Activated CD8-positive, alpha-beta T cell treated with anti-CD3 and anti-CD28 coated beads for 36 hours (primary cell): ENCODE data around the gene CA7. TPM values are rescaled to one million over a fixed set of nuclear protein-coding genes. Genes with fewer than 3 reads are reported as not detected.

ENCODE experiments used
- ATAC-seq: fragments of 200-7000 bp; cut with Tn5 transposase; one replicate; pipeline ENCODE4 v1.10.0; 2021; ENCODE audit warnings: mild to moderate bottlenecking, moderate library complexity
- CTCF ChIA-PET: fragments of 350-600 bp; sonication (Branson Sonifier 250); formaldehyde crosslinking; loops from one replicate; lab custom pipeline; 2021; ENCODE audit warnings: antibody characterized with exemption; lab: Charles Lee
- POLR2A ChIA-PET: fragments of 350-600 bp; sonication (Branson Sonifier 250); formaldehyde crosslinking; loops from one replicate; lab custom pipeline; 2021; ENCODE audit warnings: antibody characterized with exemption; lab: Charles Lee
- DNase-seq: peaks from one replicate; pipeline ENCODE4 v3.0.0-alpha.2; 2020
- H3K27ac Mint-ChIP-seq: one replicate; pipeline ENCODE4 v1.8.0; 2021; ENCODE audit warnings: mild to moderate bottlenecking, mixed read lengths
- H3K27me3 Mint-ChIP-seq: one replicate; pipeline ENCODE4 v1.8.0; 2021; ENCODE audit warnings: mixed read lengths
- H3K36me3 Mint-ChIP-seq: one replicate; pipeline ENCODE4 v1.8.0; 2021; ENCODE audit warnings: low read depth, mixed read lengths
- H3K4me1 Mint-ChIP-seq: one replicate; pipeline ENCODE4 v1.8.0; 2021; ENCODE audit warnings: low read depth, mixed read lengths
- H3K4me3 Mint-ChIP-seq: one replicate; pipeline ENCODE4 v1.8.0; 2021; ENCODE audit warnings: mild to moderate bottlenecking, moderate library complexity, mixed read lengths
- H3K9me3 Mint-ChIP-seq: one replicate; pipeline ENCODE4 v1.8.0; 2021; ENCODE audit warnings: mixed read lengths
- CTCF ChIP-seq: fragments of 200-600 bp; IDR thresholded peaks from one replicate; pipeline ENCODE4 v1.8.0; 2022; ENCODE audit warnings: antibody characterized with exemption, mild to moderate bottlenecking
- intact Hi-C: fragments of 100-400 bp; cut with micrococcal nuclease; formaldehyde crosslinking; loops from one replicate; pipeline ENCODE4 v1.10.0; 2022
- total RNA-seq, 2 experiments: library from RNA; stranded (reverse); gene quantifications; one replicate each; pipeline ENCODE4 v1.2.3, GENCODE V29; 2021

CA7 gene
- total RNA-seq, 2 experiments from 2014 or later, result 0.27 TPM; not detected in 1

- intact Hi-C loops, result no loop called here
- ATAC-seq (no peak), DNase-seq (no peak)
- Mint-ChIP-seq H3K27me3 (no peaks in the 10 kb centered on the region), H3K9me3 (no peaks in the 10 kb centered on the region), H3K4me3 (no peak overlapping the region), H3K36me3 (peaks cover 29% of the 10 kb centered on the region), H3K27ac (no peak overlapping the region), H3K4me1 (peaks cover 18% of the 10 kb centered on the region)
- CTCF ChIA-PET, result interaction anchor here (1.2 to 2.1 kb wide), 4 partner anchors 10 to 61 kb away, joined by 3 to 8 read pairs (median 6); partner anchors contain the start of gene NAE1
- no peak for TF ChIP-seq CTCF
- POLR2A ChIA-PET, result interaction anchor here (1.7 to 3.1 kb wide), 2 partner anchors 11 to 122 kb away, joined by 3 to 14 read pairs; partner anchors contain the start of gene PDP2
Observed at GRCh38 chr16:66891797-66892196, 47.6 kb downstream of the CA7 start.

- CTCF ChIA-PET, result interaction anchor here (1.2 to 4.3 kb wide), 7 partner anchors 10 to 261 kb away, joined by 3 to 54 read pairs (median 5); partner anchors contain the start of genes NAE1, PDP2 and RRAD
- Mint-ChIP-seq H3K27ac (no peak overlapping the region), H3K36me3 (peaks cover 18% of the 10 kb centered on the region), H3K27me3 (no peaks in the 10 kb centered on the region), H3K4me3 (no peak overlapping the region), H3K9me3 (no peaks in the 10 kb centered on the region), H3K4me1 (peaks cover 3% of the 10 kb centered on the region)
- POLR2A ChIA-PET, result interaction anchor here (1.4 to 6.3 kb wide), 2 partner anchors 13 to 40 kb away, joined by 3 to 28 read pairs; partner anchors contain the start of genes CIAO2B and PDP2
- intact Hi-C loops, result no loop called here
- ATAC-seq (no peak), DNase-seq (no peak)
- TF ChIP-seq CTCF, result no peak
Observed at GRCh38 chr16:66894055-66894454, 49.8 kb downstream of the CA7 start.

GRCh38 chr16:66894948-66895688 is 50.9 kb downstream of the CA7 start:
- Mint-ChIP-seq H3K4me1 (peaks cover 3% of the 10 kb centered on the region), H3K9me3 (no peaks in the 10 kb centered on the region), H3K27me3 (no peaks in the 10 kb centered on the region), H3K27ac (no peak overlapping the region), H3K36me3 (peaks cover 16% of the 10 kb centered on the region), H3K4me3 (no peak overlapping the region)
- peak; percentile 61 for TF ChIP-seq CTCF
- DNase-seq (peak; percentile 77), ATAC-seq (peak; percentile 92)
- intact Hi-C loops, result no loop called here
- ChIA-PET CTCF (interaction anchor here (0.5 to 4.3 kb wide), 27 partner anchors 9 to 260 kb away, joined by 3 to 54 read pairs (median 4); partner anchors contain the start of genes CDH16, CES3, CIAO2B and NAE1), POLR2A (interaction anchor here (0.8 to 6.3 kb wide), 7 partner anchors 9 to 81 kb away, joined by 3 to 28 read pairs (median 3); partner anchors contain the start of genes CIAO2B and PDP2)

GRCh38 chr16:66895689-66895979 is 51.4 kb downstream of the CA7 start:
- Mint-ChIP-seq H3K36me3 (peaks cover 16% of the 10 kb centered on the region), H3K27me3 (no peaks in the 10 kb centered on the region), H3K27ac (no peak overlapping the region), H3K4me3 (no peak overlapping the region), H3K9me3 (no peaks in the 10 kb centered on the region), H3K4me1 (peaks cover 3% of the 10 kb centered on the region)
- TF ChIP-seq CTCF, result no peak
- ATAC-seq (no peak), DNase-seq (no peak)
- CTCF ChIA-PET, result interaction anchor here (0.5 to 4.3 kb wide), 23 partner anchors 8 to 260 kb away, joined by 3 to 54 read pairs (median 4); partner anchors contain the start of genes CDH16, CES3, CIAO2B and NAE1
- POLR2A ChIA-PET, result interaction anchor here (1.0 to 6.3 kb wide), 5 partner anchors 14 to 80 kb away, joined by 3 to 28 read pairs (median 3); partner anchors contain the start of gene PDP2
- intact Hi-C loops, result no loop called here
